ENCODE data around the gene RIPOR2. TPM values are rescaled to one million over a fixed set of nuclear protein-coding genes. Genes with fewer than 3 reads are reported as not detected.

Gene RIPOR2
- total and polyA plus RNA-seq, 2 of the 13 experiments (the other 11 are each of a cell fraction or from before 2014, with no cell fraction given): 0.02 to 0.05 TPM

GRCh38 chr6:24775520-24776058 is 160.2 kb downstream of the RIPOR2 start (continued):
- TF ChIP-seq ZNF558 (CRISPR knock-in tag; IDR thresholded peaks at IDR 0.05; ENCODE audit: borderline replicate concordance): 0 out of 2 replicates have a peak, but pooled peaks have one; percentile 13
- peak; percentile 62 for TF ChIP-seq ASH2L (IDR thresholded peaks at IDR 0.05; ENCODE audit: insufficient read length, low read depth, low read length)

- ATAC-seq (peak; percentile 95), FAIRE-seq (peak; percentile 36), DNase-seq (ENCODE audit: low spot score) (peak; percentile 96)
- Histone ChIP-seq H3K27ac (ENCODE audit: extremely low read length, insufficient read depth, low read length) (peak within 1 kb of the TSS; percentile 99), H3K79me2 (ENCODE audit: insufficient read depth, low read length) (peaks cover 47% of the 10 kb centered on the region), H3K4me1 (ENCODE audit: insufficient read depth, low read length) (peaks cover 67% of the 10 kb centered on the region), H3K27me3 (ENCODE audit: control insufficient read depth in 1 of 2, insufficient read depth in 2 of 2, low read length in 2 of 2) (no peaks in the 10 kb centered on the region; a peak in 1 of 5 replicates), H3K9me3 (ENCODE audit: low read length) (no peaks in the 10 kb centered on the region), H2AFZ (ENCODE audit: low read length) (peak within 1 kb of the TSS; percentile 66), H4K20me1 (ENCODE audit: insufficient read depth, low read length) (peaks cover 23% of the 10 kb centered on the region), H3K36me3 (replicated peaks in 1 of 2; ENCODE audit: control insufficient read depth in 1 of 2, insufficient read depth in 2 of 2, low read length in 2 of 2) (peaks cover 0 to 8% of the 10 kb centered on the region in 2 experiments; a peak in 1 of 5 replicates), H3K4me3 (replicated peaks in 1 of 3; ENCODE audit: insufficient read depth in 1 of 3, low read depth in 2 of 3, low read length in 3 of 3) (peak within 1 kb of the TSS; percentile 78 to 100 (median 99)), H3K9ac (ENCODE audit: insufficient read depth, low read depth, low read length) (peak within 1 kb of the TSS; percentile 99), H3K4me2 (ENCODE audit: low read depth, low read length) (peak within 1 kb of the TSS; percentile 90)
- ChIA-PET CTCF (ENCODE audit: low intra/inter-chr PET ratio, low total read pairs) (no interaction called here), POLR2A (interaction anchor here (0.8 to 4.3 kb wide), 9 partner anchors 9 to 108 kb away, joined by 3 to 18 read pairs (median 4); partner anchors contain the start of genes ACOT13, C6orf62 and TDP2)
- WGBS (ENCODE audit: low lambda C conversion rate): under 1% methylated on average over 57 of the region's 75 CpGs
- in situ Hi-C loops (cut with HindIII; ENCODE audit: extremely low pct_ligation_motif_present, low pct_unique_long_range_greater_than_20kb): loop anchor here (5.0 kb wide), 1 partner anchor 58 kb away; the partner anchor contains the start of gene C6orf62
- BruUV-seq (replicated peaks): TSS peak; percentile 67
- intact Hi-C loops (cut with micrococcal nuclease; ENCODE audit: unreplicated experiment): loop anchor here (1.0 kb wide), 2 partner anchors 28 to 54 kb away; no protein-coding TSS in a partner anchor
- peak; percentile 100 for TF ChIP-seq SAFB2 (CRISPR knock-in tag; IDR thresholded peaks at IDR 0.05; ENCODE audit: borderline replicate concordance, low read depth)
- TF ChIP-seq ZNF383 (CRISPR knock-in tag; IDR thresholded peaks at IDR 0.05; ENCODE audit: borderline replicate concordance): no peak
- peak; percentile 91; the same call in 1 of the 2 replicates for TF ChIP-seq TRAFD1 (CRISPR knock-in tag; IDR thresholded peaks at IDR 0.05; ENCODE audit: borderline replicate concordance)
- 0 out of 2 replicates have a peak, but pooled peaks have one; percentile 8 for TF ChIP-seq ZNF652 (CRISPR knock-in tag; IDR thresholded peaks at IDR 0.05; ENCODE audit: borderline replicate concordance, low read depth)
- TF ChIP-seq PAF1 (CRISPR knock-in tag; IDR thresholded peaks at IDR 0.05): no peak
- TF ChIP-seq LBX2 (CRISPR knock-in tag; IDR thresholded peaks at IDR 0.05; ENCODE audit: borderline replicate concordance): no peak
- TF ChIP-seq ONECUT2 (CRISPR knock-in tag; IDR thresholded peaks at IDR 0.05): 0 out of 2 replicates have a peak, but pooled peaks have one; percentile 15
- TF ChIP-seq CCAR2 (optimal IDR thresholded peaks at IDR 0.05; ENCODE audit: low read depth, low read length): no peak
- peak; percentile 99; the same call in 1 of the 2 replicates for TF ChIP-seq ZNF224 (CRISPR knock-in tag; IDR thresholded peaks at IDR 0.05)
- peak; percentile 48; the same call in 1 of the 2 replicates for TF ChIP-seq SMAD3 (CRISPR knock-in tag; IDR thresholded peaks at IDR 0.05)
- peak; percentile 63; the same call in 1 of the 2 replicates for TF ChIP-seq ZNF83 (CRISPR knock-in tag; IDR thresholded peaks at IDR 0.05; ENCODE audit: borderline replicate concordance)
- TF ChIP-seq ZFP62 (CRISPR knock-in tag; IDR thresholded peaks at IDR 0.05): no peak
- peak; percentile 98 for TF ChIP-seq DMAP1 (CRISPR knock-in tag; IDR thresholded peaks at IDR 0.05)
- peak; percentile 98 for TF ChIP-seq ZNF674 (CRISPR knock-in tag; IDR thresholded peaks at IDR 0.05; ENCODE audit: low read depth)
- TF ChIP-seq ZNF382 (CRISPR knock-in tag; IDR thresholded peaks at IDR 0.05; ENCODE audit: borderline replicate concordance): no peak
These were observed 160.9 kb downstream of the RIPOR2 start, which contains the start of gene GMNN for GRCh38 chr6:24774696-24775519. TSS of gene GMNN (plus strand) at chr6:24774937. CDS start at chr6:24777247, 2,310 bp downstream.
